HCT116 (cell line): Measurements from ENCODE around the gene SYTL4. TPM values are rescaled to one million over a fixed set of nuclear protein-coding genes. Genes with fewer than 3 reads are reported as not detected.

Experiments used
- ATAC-seq: fragments of 200-7000 bp; cut with Tn5 transposase; 2 replicates; pipeline ENCODE4 v1.9.1; 2020; ENCODE audit warnings: mild to moderate bottlenecking, moderate library complexity
- BruUV-seq: library from RNA; stranded (reverse); fragments of 400-500 nt; replicated peaks from 2 replicates; lab custom pipeline; 2021; lab: Mats Ljungman, UMichigan
- CTCF ChIA-PET: fragments of 300-600 bp; sonication (Branson Sonifier 250); formaldehyde crosslinking; loops from one replicate; lab custom pipeline; 2021; ENCODE audit warnings: antibody characterized with exemption; lab: Charles Lee
- POLR2A ChIA-PET: fragments of 300-600, 350-600 bp; sonication (Branson Sonifier 250); formaldehyde crosslinking; loops from one replicate; lab custom pipeline; 2021; ENCODE audit warnings: antibody characterized with exemption; lab: Charles Lee
- RAD21 ChIA-PET, 2 experiments: fragments of 300-600 bp; sonication (Branson Sonifier 250); formaldehyde crosslinking; loops; one replicate each; lab custom pipeline; 2023; ENCODE audit warnings: low total read pairs in 2 of 2; ENCODE audit not compliant: uncharacterized antibody in 2 of 2, unreplicated experiment in 2 of 2, low non-redundant PET in 1 of 2; lab: Charles Lee
- DNase-seq: peaks from one replicate; pipeline ENCODE4 v3.0.0-alpha.2; 2010; ENCODE audit warnings: low read depth, low spot score
- H2AFZ ChIP-seq: fragments of 200-600 bp; shearing (Covaris generic), sonication (generic); 2 replicates; pipeline ENCODE4 v1.6.1; 2017; ENCODE audit warnings: low read depth, mixed run types, mixed read lengths, antibody characterized with exemption, low read length; ENCODE audit not compliant: poor library complexity, severe bottlenecking
- H3K27ac ChIP-seq: 2 replicates; pipeline ENCODE4 v1.5.1; 2012; ENCODE audit warnings: low read depth, low read length
- H3K27me3 ChIP-seq: fragments of 200-600 bp; sonication (generic); 2 replicates; pipeline ENCODE4 v1.6.1; 2016; ENCODE audit warnings: mixed run types, low read length, mixed read lengths; ENCODE audit not compliant: insufficient read depth
- H3K36me3 ChIP-seq, 2 experiments: fragments of 200-500 bp in 1 of 2; fragments of 200-600 bp in 1 of 2; sonication (Bioruptor generic) in 1 of 2; sonication (generic) in 1 of 2; 2 replicates each; pipeline versions ENCODE4 v1.5.1 to v1.6.1; 2014 to 2016; ENCODE audit warnings: low read length in 2 of 2, inconsistent platforms in 1 of 2, mixed read lengths in 1 of 2, mixed run types in 1 of 2; ENCODE audit not compliant: insufficient read depth in 2 of 2, control insufficient read depth in 1 of 2
- H3K4me1 ChIP-seq, 2 experiments: fragments of 200-600 bp in 1 of 2; sonication (generic) in 1 of 2; 2 replicates each; pipeline versions ENCODE4 v1.5.1 to v1.6.1; 2012 to 2017; ENCODE audit warnings: low read length in 2 of 2, inconsistent platforms in 1 of 2, mild to moderate bottlenecking in 1 of 2, mixed read lengths in 1 of 2, mixed run types in 1 of 2, moderate library complexity in 1 of 2; ENCODE audit not compliant: insufficient read depth in 2 of 2, control insufficient read depth in 1 of 2
- H3K4me2 ChIP-seq: fragments of 200-600 bp; sonication (generic); 2 replicates; pipeline ENCODE4 v1.6.1; 2017; ENCODE audit warnings: mixed run types, low read length, mixed read lengths
- H3K4me3 ChIP-seq, 2 experiments: fragments of 200-600 bp in 1 of 2; sonication (generic) in 1 of 2; replicated peaks in 1 of 2; 2 replicates each; pipeline ENCODE4 v1.5.1; 2011 to 2016; ENCODE audit warnings: low read length in 2 of 2, control low read depth in 1 of 2, low read depth in 1 of 2, mild to moderate bottlenecking in 1 of 2, mixed read lengths in 1 of 2, mixed run types in 1 of 2
- H3K79me2 ChIP-seq: fragments of 200-600 bp; sonication (generic); 2 replicates; pipeline ENCODE4 v1.6.1; 2017; ENCODE audit warnings: mild to moderate bottlenecking, mixed run types, low read length, moderate library complexity, mixed read lengths; ENCODE audit not compliant: insufficient read depth
- H3K9ac ChIP-seq: fragments of 200-600 bp; sonication (generic); 2 replicates; pipeline ENCODE4 v1.6.1; 2016; ENCODE audit warnings: low read length, mixed read lengths
- H3K9me2 ChIP-seq: fragments of 200-600 bp; sonication (generic), shearing (Covaris generic); 2 replicates; pipeline ENCODE4 v1.6.1; 2017; ENCODE audit warnings: mixed run types, mild to moderate bottlenecking, moderate library complexity; ENCODE audit not compliant: insufficient read depth
- H3K9me3 ChIP-seq, 2 experiments: fragments of 200-500 bp in 1 of 2; fragments of 200-600 bp in 1 of 2; sonication (Bioruptor generic) in 1 of 2; sonication (generic) in 1 of 2; 2 replicates each; pipeline ENCODE4 v1.6.1; 2014 to 2017; ENCODE audit warnings: low read length in 2 of 2, mixed read lengths in 2 of 2, inconsistent platforms in 1 of 2, low read depth in 1 of 2, mild to moderate bottlenecking in 1 of 2, mixed run types in 1 of 2, moderate library complexity in 1 of 2; ENCODE audit not compliant: control insufficient read depth in 1 of 2, insufficient read depth in 1 of 2
- H4K20me1 ChIP-seq: fragments of 200-600 bp; sonication (generic), shearing (Covaris generic); 2 replicates; pipeline ENCODE4 v1.6.1; 2017; ENCODE audit warnings: mixed run types, mild to moderate bottlenecking, moderate library complexity; ENCODE audit not compliant: insufficient read depth
- CBX3 ChIP-seq: IDR thresholded peaks from 2 replicates; pipeline ENCODE4 v1.6.1; 2012; ENCODE audit warnings: low read depth
- CTCF ChIP-seq, 3 experiments: fragments of 200-600 bp in 1 of 3; sonication (generic) in 1 of 3; IDR thresholded peaks in 2 of 3; conservative IDR thresholded peaks in 1 of 3; 2 replicates each; pipeline ENCODE4 v1.5.1; 2012 to 2017; ENCODE audit warnings: low read depth in 2 of 3, low read length in 2 of 3, antibody characterized with exemption in 1 of 3, borderline replicate concordance in 1 of 3, control low read depth in 1 of 3, mild to moderate bottlenecking in 1 of 3, mixed read lengths in 1 of 3, mixed run types in 1 of 3, moderate library complexity in 1 of 3; ENCODE audit not compliant: insufficient read depth in 1 of 3
- EGR1 ChIP-seq: IDR thresholded peaks from 2 replicates; pipeline ENCODE4 v1.6.1; 2012; ENCODE audit warnings: low read depth
- JUND ChIP-seq: IDR thresholded peaks from 2 replicates; pipeline ENCODE4 v1.6.1; 2012
- POLR2AphosphoS5 ChIP-seq: IDR thresholded peaks from 2 replicates; pipeline ENCODE4 v1.6.1; 2011; ENCODE audit warnings: mild to moderate bottlenecking, low read depth, low read length, moderate library complexity
- RAD21 ChIP-seq: IDR thresholded peaks from 2 replicates; pipeline ENCODE4 v1.6.1; 2012; ENCODE audit warnings: low read depth, mild to moderate bottlenecking
- SIN3A ChIP-seq: IDR thresholded peaks from 2 replicates; pipeline ENCODE4 v1.6.1; 2012; ENCODE audit warnings: low read depth
- SP1 ChIP-seq: IDR thresholded peaks from 2 replicates; pipeline ENCODE4 v1.6.1; 2012; ENCODE audit warnings: low read depth
- YY1 ChIP-seq: IDR thresholded peaks from 2 replicates; pipeline ENCODE4 v1.6.1; 2011; ENCODE audit warnings: low read length, low read depth, moderate library complexity, mild to moderate bottlenecking; ENCODE audit not compliant: insufficient replicate concordance; ENCODE audit errors: extremely low read depth
- ZNF274 ChIP-seq: fragments of 200-500 bp; sonication (Bioruptor generic); IDR thresholded peaks from 2 replicates; pipeline ENCODE4 v1.6.1; 2014; ENCODE audit warnings: mild to moderate bottlenecking, low read depth, low read length, inconsistent platforms
- intact Hi-C: fragments of 100-400 bp; cut with micrococcal nuclease; formaldehyde crosslinking; loops from 2 replicates; pipeline ENCODE4 v1.10.0; 2022
- total RNA-seq: library from RNA; stranded (reverse); gene quantifications from one replicate; pipeline ENCODE4 v1.2.1, GENCODE V29; 2021; ENCODE audit not compliant: unreplicated experiment
- TF ChIP-seq, protein P1 (sequence below): IDR thresholded peaks from 2 replicates; pipeline ENCODE4 v1.6.1; 2012

Gene SYTL4
- total RNA-seq, 1 experiment from 2014 or later = 8.8 TPM

DNA sequence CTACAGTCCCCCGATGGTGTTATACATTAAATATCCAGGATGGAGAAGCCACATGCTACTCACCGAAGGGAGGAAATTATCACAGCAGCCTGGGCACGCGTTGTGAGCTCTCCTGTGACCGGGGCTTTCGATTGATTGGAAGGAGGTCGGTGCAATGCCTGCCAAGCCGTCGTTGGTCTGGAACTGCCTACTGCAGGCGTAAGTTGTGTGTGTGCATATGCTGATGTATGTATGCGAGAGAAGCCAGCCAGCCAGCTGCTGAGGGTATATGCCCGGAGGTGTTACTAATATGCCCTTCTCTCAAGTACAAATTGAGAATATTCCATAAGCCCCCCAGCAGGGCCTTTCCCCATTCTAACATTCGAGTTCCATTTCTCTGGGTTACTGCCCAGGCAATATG lies 69.8 kb downstream of the SYTL4 start:
- H2AFZ ChIP-seq = no peak overlapping the region
- ChIA-PET CTCF (interaction anchor here (0.7 kb wide), 1 partner anchor 10 kb away, joined by 3 read pairs; no protein-coding TSS in a partner anchor), POLR2A (no interaction called here), RAD21 (no interaction called here)
- H3K36me3 ChIP-seq = no peaks in the 10 kb centered on the region
- H3K4me1 ChIP-seq = no peaks in the 10 kb centered on the region
- no peak for DNase-seq
- H3K4me3 ChIP-seq = no peak overlapping the region
- intact Hi-C loops = no loop called here
- H3K9ac ChIP-seq = no peak overlapping the region
- H3K4me2 ChIP-seq = no peak overlapping the region
- no peak overlapping the region for H3K27ac ChIP-seq
- TF ChIP-seq RAD21 (no peak), CTCF (IDR thresholded peaks at IDR 0.05 in 2 of 3, conservative IDR thresholded peaks at IDR 0.05 in 1 of 3; ENCODE audit: borderline replicate concordance in 1 of 3, insufficient read depth in 1 of 3, low read depth in 2 of 3, low read length in 2 of 3) (no peak), CBX3 (no peak), SIN3A (no peak), SP1 (no peak), JUND (no peak), POLR2AphosphoS5 (no peak), ZNF274 (no peak), EGR1 (no peak), YY1 (no peak)
- TF ChIP-seq, protein P1, sequence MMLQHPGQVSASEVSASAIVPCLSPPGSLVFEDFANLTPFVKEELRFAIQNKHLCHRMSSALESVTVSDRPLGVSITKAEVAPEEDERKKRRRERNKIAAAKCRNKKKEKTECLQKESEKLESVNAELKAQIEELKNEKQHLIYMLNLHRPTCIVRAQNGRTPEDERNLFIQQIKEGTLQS = no peak
- BruUV-seq = no TSS peak
- H4K20me1 ChIP-seq = no peaks in the 10 kb centered on the region
- no peaks in the 10 kb centered on the region for H3K9me2 ChIP-seq
- H3K27me3 ChIP-seq = no peaks in the 10 kb centered on the region
- no peaks in the 10 kb centered on the region for H3K9me3 ChIP-seq
- no peak for ATAC-seq
- H3K79me2 ChIP-seq = no peaks in the 10 kb centered on the region
